ENCODE data around the gene PI4KA.

DNA sequence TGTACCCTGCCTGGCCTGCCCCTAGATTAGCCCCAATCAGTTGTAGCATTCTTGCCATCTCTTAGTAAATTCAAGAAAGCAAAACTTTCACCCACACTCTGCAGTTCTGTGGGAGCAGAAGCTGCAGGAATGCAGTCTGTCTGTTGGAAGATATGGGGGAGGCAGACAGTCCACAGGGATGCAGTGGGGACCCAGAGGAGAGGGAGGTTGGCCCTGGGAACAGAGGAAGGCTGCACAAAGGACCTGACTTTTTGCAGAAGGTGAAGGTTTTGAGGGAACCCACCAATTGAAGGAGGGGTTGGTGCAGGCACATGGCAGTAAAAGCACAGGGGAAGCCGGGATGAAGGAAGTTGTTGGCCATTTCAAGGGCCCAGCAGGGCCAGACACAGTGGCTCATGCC lies 16.7 kb upstream of the PI4KA start:
- no peak for TF ChIP-seq POLR2A (IDR thresholded peaks at IDR 0.05)
- TF ChIP-seq, protein P1, sequence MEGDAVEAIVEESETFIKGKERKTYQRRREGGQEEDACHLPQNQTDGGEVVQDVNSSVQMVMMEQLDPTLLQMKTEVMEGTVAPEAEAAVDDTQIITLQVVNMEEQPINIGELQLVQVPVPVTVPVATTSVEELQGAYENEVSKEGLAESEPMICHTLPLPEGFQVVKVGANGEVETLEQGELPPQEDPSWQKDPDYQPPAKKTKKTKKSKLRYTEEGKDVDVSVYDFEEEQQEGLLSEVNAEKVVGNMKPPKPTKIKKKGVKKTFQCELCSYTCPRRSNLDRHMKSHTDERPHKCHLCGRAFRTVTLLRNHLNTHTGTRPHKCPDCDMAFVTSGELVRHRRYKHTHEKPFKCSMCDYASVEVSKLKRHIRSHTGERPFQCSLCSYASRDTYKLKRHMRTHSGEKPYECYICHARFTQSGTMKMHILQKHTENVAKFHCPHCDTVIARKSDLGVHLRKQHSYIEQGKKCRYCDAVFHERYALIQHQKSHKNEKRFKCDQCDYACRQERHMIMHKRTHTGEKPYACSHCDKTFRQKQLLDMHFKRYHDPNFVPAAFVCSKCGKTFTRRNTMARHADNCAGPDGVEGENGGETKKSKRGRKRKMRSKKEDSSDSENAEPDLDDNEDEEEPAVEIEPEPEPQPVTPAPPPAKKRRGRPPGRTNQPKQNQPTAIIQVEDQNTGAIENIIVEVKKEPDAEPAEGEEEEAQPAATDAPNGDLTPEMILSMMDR (IDR thresholded peaks at IDR 0.05): no peak

Measured in right lobe of liver (tissue), 4 donors.